ENCODE results near the gene MAGI3. TPM values are rescaled to one million over a fixed set of nuclear protein-coding genes. Genes with fewer than 3 reads are reported as not detected.

The MAGI3 gene
- total and polyA plus RNA-seq, 8 donors = 4.6 to 24.2 (median 15.6) TPM

- TF ChIP-seq, protein P1, sequence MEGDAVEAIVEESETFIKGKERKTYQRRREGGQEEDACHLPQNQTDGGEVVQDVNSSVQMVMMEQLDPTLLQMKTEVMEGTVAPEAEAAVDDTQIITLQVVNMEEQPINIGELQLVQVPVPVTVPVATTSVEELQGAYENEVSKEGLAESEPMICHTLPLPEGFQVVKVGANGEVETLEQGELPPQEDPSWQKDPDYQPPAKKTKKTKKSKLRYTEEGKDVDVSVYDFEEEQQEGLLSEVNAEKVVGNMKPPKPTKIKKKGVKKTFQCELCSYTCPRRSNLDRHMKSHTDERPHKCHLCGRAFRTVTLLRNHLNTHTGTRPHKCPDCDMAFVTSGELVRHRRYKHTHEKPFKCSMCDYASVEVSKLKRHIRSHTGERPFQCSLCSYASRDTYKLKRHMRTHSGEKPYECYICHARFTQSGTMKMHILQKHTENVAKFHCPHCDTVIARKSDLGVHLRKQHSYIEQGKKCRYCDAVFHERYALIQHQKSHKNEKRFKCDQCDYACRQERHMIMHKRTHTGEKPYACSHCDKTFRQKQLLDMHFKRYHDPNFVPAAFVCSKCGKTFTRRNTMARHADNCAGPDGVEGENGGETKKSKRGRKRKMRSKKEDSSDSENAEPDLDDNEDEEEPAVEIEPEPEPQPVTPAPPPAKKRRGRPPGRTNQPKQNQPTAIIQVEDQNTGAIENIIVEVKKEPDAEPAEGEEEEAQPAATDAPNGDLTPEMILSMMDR (IDR thresholded peaks at IDR 0.05) = no peak
- no peaks in the 10 kb centered on the region for H3K9me3 ChIP-seq
- 75 to 79% methylated on average over 6 of the region's 6 CpGs for WGBS, 2 donors
- no peak overlapping the region for H3K27ac ChIP-seq
- H3K4me3 ChIP-seq = no peak overlapping the region
- no peaks in the 10 kb centered on the region for H3K27me3 ChIP-seq
- intact Hi-C loops (cut with DNase I) = no loop called here
- FAIRE-seq (no peak), ATAC-seq (no peak), DNase-seq (no peak)
- no peaks in the 10 kb centered on the region for H3K4me1 ChIP-seq
- H3K36me3 ChIP-seq = no peaks in the 10 kb centered on the region
These were observed 186.0 kb downstream of the MAGI3 start for GRCh38 chr1:113576271-113576670.

- Histone ChIP-seq H3K4me1 (no peaks in the 10 kb centered on the region), H3K36me3 (no peaks in the 10 kb centered on the region), H3K27me3 (no peaks in the 10 kb centered on the region), H3K27ac (no peak overlapping the region), H3K4me3 (no peak overlapping the region), H3K9me3 (no peaks in the 10 kb centered on the region)
- FAIRE-seq (no peak), ATAC-seq (peak in 1 of 4 donors; percentile 14), DNase-seq (no peak)
- TF ChIP-seq, protein P1 (IDR thresholded peaks at IDR 0.05) = no peak
- whole genome bisulfite sequencing, 2 donors = 69 to 70% methylated on average over 2 of the region's 2 CpGs
- intact Hi-C loops (cut with DNase I) = no loop called here
These were observed 189.1 kb downstream of the MAGI3 start for GRCh38 chr1:113579256-113580018.

DNA sequence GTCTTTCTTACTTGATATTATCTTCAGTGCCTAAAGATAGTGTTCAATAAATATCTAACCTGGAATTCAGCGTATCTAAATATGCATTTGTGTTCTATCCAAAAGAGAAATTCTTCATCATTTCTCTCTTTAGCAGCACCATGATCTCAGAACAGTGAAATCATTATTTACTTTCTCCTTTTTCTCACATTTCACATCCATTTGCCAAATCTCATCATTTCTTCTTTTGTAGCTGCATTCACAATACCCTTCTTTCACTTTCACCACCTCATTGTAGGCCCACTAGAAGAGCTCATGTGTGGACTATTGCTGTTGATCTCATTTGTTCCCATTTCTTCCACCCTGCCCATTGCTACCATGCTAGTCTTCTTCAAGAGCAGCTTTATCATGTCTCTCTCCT lies 191.0 kb downstream of the MAGI3 start:
- no peak for DNase-seq
- no peaks in the 10 kb centered on the region for H3K36me3 ChIP-seq
- H3K9me3 ChIP-seq = no peaks in the 10 kb centered on the region
- no peaks in the 10 kb centered on the region for H3K4me1 ChIP-seq
- intact Hi-C loops (cut with DNase I) = no loop called here
- WGBS, 2 donors = 97 to 100% methylated on average over 1 of the region's 1 CpG
- no peak for ATAC-seq
- H3K27me3 ChIP-seq = no peaks in the 10 kb centered on the region
- H3K4me3 ChIP-seq = no peak overlapping the region
- no peak overlapping the region for H3K27ac ChIP-seq
- TF ChIP-seq, protein P1 (IDR thresholded peaks at IDR 0.05) = no peak
- FAIRE-seq = no peak

DNA sequence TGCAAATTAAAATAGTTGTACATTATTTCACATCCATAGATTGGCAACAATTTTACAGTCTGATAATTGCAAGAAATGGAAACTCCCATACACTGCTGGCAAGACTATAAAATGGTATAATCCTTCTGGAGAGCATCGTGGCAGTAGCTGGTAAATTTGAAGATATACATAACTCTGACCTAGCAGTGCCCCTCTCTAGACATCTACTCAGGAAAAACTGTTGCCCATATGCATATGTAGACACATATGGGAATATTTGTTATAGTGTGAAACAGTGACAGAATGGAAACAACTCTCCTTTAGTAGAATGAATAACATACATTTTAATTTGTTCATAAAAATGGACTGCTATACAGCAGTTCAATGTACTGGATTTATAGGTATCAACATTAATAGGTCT lies 191.8 kb downstream of the MAGI3 start:
- Histone ChIP-seq H3K36me3 (no peaks in the 10 kb centered on the region), H3K4me3 (no peak overlapping the region), H3K4me1 (no peaks in the 10 kb centered on the region), H3K27ac (no peak overlapping the region), H3K9me3 (no peaks in the 10 kb centered on the region), H3K27me3 (no peaks in the 10 kb centered on the region)
- 93 to 95% methylated on average over 1 of the region's 1 CpG for WGBS, 2 donors
- DNase-seq (no peak), FAIRE-seq (no peak), ATAC-seq (no peak)
- intact Hi-C loops (cut with DNase I) = no loop called here
- TF ChIP-seq, protein P1 (IDR thresholded peaks at IDR 0.05) = no peak

DNA sequence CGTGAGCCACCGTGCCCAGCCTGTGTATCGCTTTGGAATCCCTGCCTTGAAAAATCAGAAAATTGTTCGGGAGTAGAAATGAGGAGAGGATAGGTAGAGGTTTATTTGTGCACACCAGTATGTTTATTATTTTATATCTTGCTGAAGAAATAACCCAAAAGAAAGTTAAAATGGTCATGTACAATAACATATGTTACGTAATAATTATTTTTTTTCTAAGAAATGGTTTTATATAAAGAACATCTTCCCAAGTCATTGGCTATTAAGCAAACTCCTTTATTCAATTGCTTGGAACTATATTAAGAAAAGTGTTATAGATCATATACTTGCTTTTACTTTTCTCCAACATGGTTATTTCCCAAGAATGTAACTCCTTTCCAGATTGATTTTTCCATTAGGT lies 197.2 kb downstream of the MAGI3 start:
- DNase-seq (no peak), FAIRE-seq (no peak), ATAC-seq (no peak)
- H3K36me3 ChIP-seq = no peaks in the 10 kb centered on the region
- TF ChIP-seq, protein P1 (IDR thresholded peaks at IDR 0.05) = no peak
- H3K4me1 ChIP-seq = no peaks in the 10 kb centered on the region
- no peaks in the 10 kb centered on the region for H3K27me3 ChIP-seq
- intact Hi-C loops (cut with DNase I) = no loop called here
- H3K27ac ChIP-seq = no peak overlapping the region
- no peak overlapping the region for H3K4me3 ChIP-seq
- no peaks in the 10 kb centered on the region for H3K9me3 ChIP-seq
- 78 to 79% methylated on average over 5 of the region's 5 CpGs for WGBS, 2 donors

All from pancreas (tissue), 10 donors.